ENCODE data around the gene CATSPER4.

The CATSPER4 gene

GRCh38 chr1:26189751-26190275 lies 589 bp upstream of the CATSPER4 start:
- TF ChIP-seq TCF12 (IDR thresholded peaks at IDR 0.05; ENCODE audit: low read depth): no peak

DNA sequence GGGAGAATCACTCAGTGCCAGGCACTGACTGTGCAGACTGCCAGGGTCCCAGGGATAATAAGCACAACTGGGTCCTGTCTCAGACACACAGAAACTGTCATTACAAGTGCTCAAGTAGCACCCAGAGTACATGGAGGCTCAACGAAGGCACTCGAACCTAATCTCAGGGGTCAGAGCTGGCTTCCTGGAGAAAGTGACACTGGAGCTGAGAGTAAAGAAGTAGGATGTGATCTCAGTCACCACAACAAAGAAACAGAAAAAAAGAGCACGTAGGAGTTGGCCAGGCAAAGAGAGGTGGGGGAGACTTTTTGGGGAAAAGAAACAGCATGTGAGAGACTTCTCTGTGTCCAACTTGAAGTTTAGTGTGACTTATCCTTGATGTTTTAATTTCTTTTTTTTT lies 1.3 kb downstream of the CATSPER4 start:
- no peak for TF ChIP-seq CEBPB (IDR thresholded peaks at IDR 0.05)
- no peak for TF ChIP-seq TAF1 (IDR thresholded peaks at IDR 0.05; ENCODE audit: low read depth)
- TF ChIP-seq FOXM1 (IDR thresholded peaks at IDR 0.05; ENCODE audit: borderline replicate concordance, low read depth): no peak
- no peak for TF ChIP-seq YY1 (IDR thresholded peaks at IDR 0.05; ENCODE audit: low read depth)
- TF ChIP-seq, protein P1, sequence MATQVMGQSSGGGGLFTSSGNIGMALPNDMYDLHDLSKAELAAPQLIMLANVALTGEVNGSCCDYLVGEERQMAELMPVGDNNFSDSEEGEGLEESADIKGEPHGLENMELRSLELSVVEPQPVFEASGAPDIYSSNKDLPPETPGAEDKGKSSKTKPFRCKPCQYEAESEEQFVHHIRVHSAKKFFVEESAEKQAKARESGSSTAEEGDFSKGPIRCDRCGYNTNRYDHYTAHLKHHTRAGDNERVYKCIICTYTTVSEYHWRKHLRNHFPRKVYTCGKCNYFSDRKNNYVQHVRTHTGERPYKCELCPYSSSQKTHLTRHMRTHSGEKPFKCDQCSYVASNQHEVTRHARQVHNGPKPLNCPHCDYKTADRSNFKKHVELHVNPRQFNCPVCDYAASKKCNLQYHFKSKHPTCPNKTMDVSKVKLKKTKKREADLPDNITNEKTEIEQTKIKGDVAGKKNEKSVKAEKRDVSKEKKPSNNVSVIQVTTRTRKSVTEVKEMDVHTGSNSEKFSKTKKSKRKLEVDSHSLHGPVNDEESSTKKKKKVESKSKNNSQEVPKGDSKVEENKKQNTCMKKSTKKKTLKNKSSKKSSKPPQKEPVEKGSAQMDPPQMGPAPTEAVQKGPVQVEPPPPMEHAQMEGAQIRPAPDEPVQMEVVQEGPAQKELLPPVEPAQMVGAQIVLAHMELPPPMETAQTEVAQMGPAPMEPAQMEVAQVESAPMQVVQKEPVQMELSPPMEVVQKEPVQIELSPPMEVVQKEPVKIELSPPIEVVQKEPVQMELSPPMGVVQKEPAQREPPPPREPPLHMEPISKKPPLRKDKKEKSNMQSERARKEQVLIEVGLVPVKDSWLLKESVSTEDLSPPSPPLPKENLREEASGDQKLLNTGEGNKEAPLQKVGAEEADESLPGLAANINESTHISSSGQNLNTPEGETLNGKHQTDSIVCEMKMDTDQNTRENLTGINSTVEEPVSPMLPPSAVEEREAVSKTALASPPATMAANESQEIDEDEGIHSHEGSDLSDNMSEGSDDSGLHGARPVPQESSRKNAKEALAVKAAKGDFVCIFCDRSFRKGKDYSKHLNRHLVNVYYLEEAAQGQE (IDR thresholded peaks at IDR 0.05; ENCODE audit: low read depth): no peak
- no peak for TF ChIP-seq TCF12 (IDR thresholded peaks at IDR 0.05; ENCODE audit: low read depth)
- no peak for TF ChIP-seq ZBTB7A (IDR thresholded peaks at IDR 0.05; ENCODE audit: low read depth)

GRCh38 chr1:26195805-26196204 lies 5.4 kb downstream of the CATSPER4 start:
- TF ChIP-seq, protein P1 (IDR thresholded peaks at IDR 0.05; ENCODE audit: low read depth): no peak
- TF ChIP-seq ZBTB7A (IDR thresholded peaks at IDR 0.05; ENCODE audit: low read depth): no peak
- no peak for TF ChIP-seq USF1 (IDR thresholded peaks at IDR 0.05)
- TF ChIP-seq YY1 (IDR thresholded peaks at IDR 0.05; ENCODE audit: low read depth): no peak
- TF ChIP-seq TEAD4 (IDR thresholded peaks at IDR 0.05): no peak
- no peak for TF ChIP-seq CEBPB (IDR thresholded peaks at IDR 0.05)
- no peak for TF ChIP-seq TAF1 (IDR thresholded peaks at IDR 0.05; ENCODE audit: low read depth)
- no peak for TF ChIP-seq EGR1 (IDR thresholded peaks at IDR 0.05)
- TF ChIP-seq EP300 (IDR thresholded peaks at IDR 0.05; ENCODE audit: borderline replicate concordance): no peak
- TF ChIP-seq MAX (IDR thresholded peaks at IDR 0.05): no peak
- TF ChIP-seq TCF12 (IDR thresholded peaks at IDR 0.05; ENCODE audit: low read depth): no peak
- TF ChIP-seq NFIC (IDR thresholded peaks at IDR 0.05): no peak
- TF ChIP-seq CREB1 (IDR thresholded peaks at IDR 0.05; ENCODE audit: low read depth): no peak

DNA sequence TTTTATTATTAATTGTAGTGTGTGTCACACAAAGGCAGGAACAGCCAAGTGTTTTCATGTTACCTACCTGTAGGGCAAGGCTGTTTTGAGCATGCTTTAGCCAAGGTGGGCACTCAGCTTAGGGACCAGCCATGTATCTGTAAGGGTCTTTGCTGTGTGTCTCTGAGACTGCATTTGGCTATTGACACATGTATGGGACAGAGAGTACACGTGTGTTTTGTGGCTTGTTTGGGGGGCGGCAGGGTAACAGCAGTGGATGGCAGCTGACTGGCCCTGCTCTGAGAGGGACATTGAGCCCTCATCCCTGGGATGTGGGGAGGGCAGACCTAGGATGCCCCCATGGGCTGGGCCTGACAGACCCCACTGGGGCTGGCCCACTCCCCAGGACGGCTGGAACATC lies 6.9 kb downstream of the CATSPER4 start:
- TF ChIP-seq TAF1 (IDR thresholded peaks at IDR 0.05; ENCODE audit: low read depth): no peak
- no peak for TF ChIP-seq YY1 (IDR thresholded peaks at IDR 0.05; ENCODE audit: low read depth)
- no peak for TF ChIP-seq NFIC (IDR thresholded peaks at IDR 0.05)
- TF ChIP-seq EGR1 (IDR thresholded peaks at IDR 0.05): no peak
- no peak for TF ChIP-seq TCF12 (IDR thresholded peaks at IDR 0.05; ENCODE audit: low read depth)
- no peak for TF ChIP-seq FOXM1 (IDR thresholded peaks at IDR 0.05; ENCODE audit: borderline replicate concordance, low read depth)
- TF ChIP-seq USF1 (IDR thresholded peaks at IDR 0.05): no peak

- TF ChIP-seq TEAD4 (IDR thresholded peaks at IDR 0.05): no peak
- TF ChIP-seq RAD21 (IDR thresholded peaks at IDR 0.05; ENCODE audit: low read depth): no peak
- no peak for TF ChIP-seq CREB1 (IDR thresholded peaks at IDR 0.05; ENCODE audit: low read depth)
- no peak for TF ChIP-seq MAX (IDR thresholded peaks at IDR 0.05)
- TF ChIP-seq ZBTB7A (IDR thresholded peaks at IDR 0.05; ENCODE audit: low read depth): no peak
- TF ChIP-seq, protein P1 (IDR thresholded peaks at IDR 0.05; ENCODE audit: low read depth): no peak
- TF ChIP-seq EGR1 (IDR thresholded peaks at IDR 0.05): no peak
- no peak for TF ChIP-seq USF1 (IDR thresholded peaks at IDR 0.05)
These were observed 7.4 kb downstream of the CATSPER4 start for GRCh38 chr1:26197813-26198212.
